Right lobe of liver (tissue), 4 donors: ENCODE measurements around the gene ZDHHC11.

Experiments
- CTCF ChIP-seq, 4 donors: fragments of 200-600 bp in 3 of 4; fragments of 450-650 bp in 1 of 4; IDR thresholded peaks; one replicate each; pipeline versions ENCODE4 v1.5.1 to v1.8.0; 2016 to 2022; ENCODE audit warnings: antibody characterized with exemption in 4 of 4, mild to moderate bottlenecking in 2 of 4
- POLR2A ChIP-seq: fragments of 450-650 bp; IDR thresholded peaks from one replicate; pipeline ENCODE4 v1.6.1; 2017; ENCODE audit warnings: antibody characterized with exemption, mild to moderate bottlenecking
- donor health status: DM: no; HTN: no; CAD: no.
- donor health status: DM: no; HTN: no; CAD: no.
- donor health status: DM: no; HTN: yes; CAD: no.

- TF ChIP-seq CTCF (IDR thresholded peaks at IDR 0.05) (no peak), POLR2A (no peak)
Measured at GRCh38 chr5:756171-756570, 94.6 kb downstream of the ZDHHC11 start.
